OCI-LY7 (cell line): Measurements from ENCODE around the gene CRACDL. TPM values are rescaled to one million over a fixed set of nuclear protein-coding genes. Genes with fewer than 3 reads are reported as not detected.

Experiments used
- BruUV-seq: library from RNA; stranded (reverse); fragments of 400-500 nt; replicated peaks from 2 replicates; lab custom pipeline; 2021; lab: Mats Ljungman, UMichigan
- CTCF ChIA-PET: fragments of 300-600 bp; sonication (Branson Sonifier 250); formaldehyde crosslinking; loops from one replicate; lab custom pipeline; 2022; ENCODE audit warnings: antibody characterized with exemption; ENCODE audit not compliant: unreplicated experiment; lab: Charles Lee
- POLR2A ChIA-PET: fragments of 300-600 bp; sonication (Branson Sonifier 250); formaldehyde crosslinking; loops from one replicate; lab custom pipeline; 2022; ENCODE audit warnings: antibody characterized with exemption; lab: Charles Lee
- DNase-seq: peaks from one replicate; pipeline ENCODE4 v3.0.0-alpha.2; 2015; ENCODE audit warnings: low spot score
- H2AFZ ChIP-seq: fragments of 200-600 bp; sonication (generic), shearing (Covaris generic); 2 replicates; pipeline ENCODE4 v1.6.1; 2014; ENCODE audit warnings: mild to moderate bottlenecking, antibody characterized with exemption, low read length, moderate library complexity
- H3K27ac ChIP-seq: fragments of 200-600 bp; sonication (generic); 2 replicates; pipeline ENCODE4 v1.5.1; 2014; ENCODE audit warnings: mixed run types, low read depth, mild to moderate bottlenecking, moderate library complexity, low read length, inconsistent platforms; ENCODE audit not compliant: poor library complexity, severe bottlenecking
- H3K36me3 ChIP-seq: fragments of 200-600 bp; sonication (generic); 2 replicates; pipeline ENCODE4 v1.6.1; 2014; ENCODE audit warnings: mild to moderate bottlenecking, antibody characterized with exemption, low read length, moderate library complexity, mixed read lengths; ENCODE audit not compliant: insufficient read depth
- H3K4me1 ChIP-seq: fragments of 200-600 bp; sonication (generic); 2 replicates; pipeline ENCODE4 v1.5.1; 2014; ENCODE audit warnings: mild to moderate bottlenecking, low read length; ENCODE audit not compliant: insufficient read depth, poor library complexity, severe bottlenecking
- H3K4me2 ChIP-seq: fragments of 200-600 bp; sonication (generic); 2 replicates; pipeline ENCODE4 v1.6.1; 2014; ENCODE audit warnings: mild to moderate bottlenecking, low read length
- H3K4me3 ChIP-seq: fragments of 200-600 bp; sonication (generic); 2 replicates; pipeline ENCODE4 v1.5.1; 2014; ENCODE audit warnings: mild to moderate bottlenecking, low read depth, low read length; ENCODE audit not compliant: poor library complexity, severe bottlenecking
- H3K79me2 ChIP-seq: fragments of 200-600 bp; sonication (generic); 2 replicates; pipeline ENCODE4 v1.6.1; 2016; ENCODE audit warnings: low read depth, mild to moderate bottlenecking, low read length, moderate library complexity, mixed read lengths; ENCODE audit not compliant: insufficient read depth
- H3K9me2 ChIP-seq: fragments of 200-600 bp; sonication (generic); 2 replicates; pipeline ENCODE4 v1.6.1; 2016; ENCODE audit warnings: mild to moderate bottlenecking, low read length, mixed read lengths; ENCODE audit not compliant: insufficient read depth
- H3K9me3 ChIP-seq: fragments of 200-600 bp; sonication (generic); 2 replicates; pipeline ENCODE4 v1.6.1; 2014; ENCODE audit warnings: mild to moderate bottlenecking, mixed run types, low read length, mixed read lengths
- H4K20me1 ChIP-seq: fragments of 200-600 bp; sonication (generic); 2 replicates; pipeline ENCODE4 v1.6.1; 2014; ENCODE audit warnings: mild to moderate bottlenecking, antibody characterized with exemption, low read length, moderate library complexity, mixed read lengths; ENCODE audit not compliant: insufficient read depth
- EZH2phosphoT487 ChIP-seq: fragments of 200-600 bp; sonication (generic); IDR thresholded peaks from 2 replicates; pipeline ENCODE4 v1.6.1; 2018; ENCODE audit warnings: low read depth, borderline replicate concordance, mild to moderate bottlenecking, mixed run types, antibody characterized with exemption, low read length, moderate library complexity, mixed read lengths
- intact Hi-C: fragments of 100-400 bp; cut with micrococcal nuclease; formaldehyde crosslinking; loops from one replicate; pipeline ENCODE4 v1.10.0; 2022; ENCODE audit not compliant: unreplicated experiment
- total RNA-seq, 2 experiments: library from RNA; depleted of rRNA in 1 of 2; stranded (reverse); fragments of >200 nt in 1 of 2; shearing (Covaris generic) in 1 of 2; gene quantifications; 2 replicates each; pipeline ENCODE4 v1.2.3, GENCODE V29; 2014 to 2022
- TF ChIP-seq, protein P1 (sequence below): fragments of 200-600 bp; sonication (generic); conservative IDR thresholded peaks from 2 replicates; pipeline ENCODE4 v1.5.1; 2014; ENCODE audit warnings: mild to moderate bottlenecking, antibody characterized with exemption, low read length, moderate library complexity, mixed read lengths

Gene CRACDL
- total RNA-seq, 2 experiments from 2014 or later = 0.03 to 0.13 TPM

GRCh38 chr2:98869870-98870269, 66.2 kb downstream of the CRACDL start:
- intact Hi-C loops = no loop called here
- no peak overlapping the region for H3K27ac ChIP-seq
- no peak overlapping the region for H2AFZ ChIP-seq
- BruUV-seq = no TSS peak
- ChIA-PET POLR2A (no interaction called here), CTCF (no interaction called here)
- H3K36me3 ChIP-seq = no peaks in the 10 kb centered on the region
- no peaks in the 10 kb centered on the region for H4K20me1 ChIP-seq
- DNase-seq = no peak
- H3K4me1 ChIP-seq = no peaks in the 10 kb centered on the region
- H3K9me3 ChIP-seq = no peaks in the 10 kb centered on the region
- H3K4me2 ChIP-seq = no peak overlapping the region
- TF ChIP-seq, protein P1, sequence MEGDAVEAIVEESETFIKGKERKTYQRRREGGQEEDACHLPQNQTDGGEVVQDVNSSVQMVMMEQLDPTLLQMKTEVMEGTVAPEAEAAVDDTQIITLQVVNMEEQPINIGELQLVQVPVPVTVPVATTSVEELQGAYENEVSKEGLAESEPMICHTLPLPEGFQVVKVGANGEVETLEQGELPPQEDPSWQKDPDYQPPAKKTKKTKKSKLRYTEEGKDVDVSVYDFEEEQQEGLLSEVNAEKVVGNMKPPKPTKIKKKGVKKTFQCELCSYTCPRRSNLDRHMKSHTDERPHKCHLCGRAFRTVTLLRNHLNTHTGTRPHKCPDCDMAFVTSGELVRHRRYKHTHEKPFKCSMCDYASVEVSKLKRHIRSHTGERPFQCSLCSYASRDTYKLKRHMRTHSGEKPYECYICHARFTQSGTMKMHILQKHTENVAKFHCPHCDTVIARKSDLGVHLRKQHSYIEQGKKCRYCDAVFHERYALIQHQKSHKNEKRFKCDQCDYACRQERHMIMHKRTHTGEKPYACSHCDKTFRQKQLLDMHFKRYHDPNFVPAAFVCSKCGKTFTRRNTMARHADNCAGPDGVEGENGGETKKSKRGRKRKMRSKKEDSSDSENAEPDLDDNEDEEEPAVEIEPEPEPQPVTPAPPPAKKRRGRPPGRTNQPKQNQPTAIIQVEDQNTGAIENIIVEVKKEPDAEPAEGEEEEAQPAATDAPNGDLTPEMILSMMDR = no peak
- no peak for TF ChIP-seq EZH2phosphoT487
- no peak overlapping the region for H3K4me3 ChIP-seq
- no peaks in the 10 kb centered on the region for H3K9me2 ChIP-seq
- no peaks in the 10 kb centered on the region for H3K79me2 ChIP-seq

GRCh38 chr2:98869272-98869641, 66.8 kb downstream of the CRACDL start:
- no peak overlapping the region for H3K27ac ChIP-seq
- no peak overlapping the region for H3K4me3 ChIP-seq
- no peak for DNase-seq
- H4K20me1 ChIP-seq = no peaks in the 10 kb centered on the region
- intact Hi-C loops = no loop called here
- ChIA-PET CTCF (no interaction called here), POLR2A (no interaction called here)
- BruUV-seq = no TSS peak
- no peak for TF ChIP-seq EZH2phosphoT487
- TF ChIP-seq, protein P1 = no peak
- no peaks in the 10 kb centered on the region for H3K36me3 ChIP-seq
- H3K79me2 ChIP-seq = no peaks in the 10 kb centered on the region
- H3K4me1 ChIP-seq = no peaks in the 10 kb centered on the region
- H3K4me2 ChIP-seq = no peak overlapping the region
- H3K9me2 ChIP-seq = no peaks in the 10 kb centered on the region
- H3K9me3 ChIP-seq = no peaks in the 10 kb centered on the region
- H2AFZ ChIP-seq = no peak overlapping the region

- no TSS peak for BruUV-seq
Observed at GRCh38 chr2:98868548-98869271, 67.3 kb downstream of the CRACDL start.

More at GRCh38 chr2:98868548-98869271, 67.3 kb downstream of the CRACDL start:
- no peak overlapping the region for H2AFZ ChIP-seq
- H3K9me3 ChIP-seq = no peaks in the 10 kb centered on the region
- CTCF ChIA-PET = no interaction called here
- no peak overlapping the region for H3K4me3 ChIP-seq
- TF ChIP-seq, protein P1 = no peak
- TF ChIP-seq EZH2phosphoT487 = no peak
- POLR2A ChIA-PET = interaction anchor here (0.8 kb wide), 1 partner anchor 235 kb away, joined by 3 read pairs; no protein-coding TSS in a partner anchor
- no peak overlapping the region for H3K27ac ChIP-seq
- H3K4me2 ChIP-seq = no peak overlapping the region
- H3K36me3 ChIP-seq = no peaks in the 10 kb centered on the region
- no peaks in the 10 kb centered on the region for H4K20me1 ChIP-seq
- intact Hi-C loops = no loop called here
- H3K79me2 ChIP-seq = no peaks in the 10 kb centered on the region
- H3K9me2 ChIP-seq = no peaks in the 10 kb centered on the region
- no peaks in the 10 kb centered on the region for H3K4me1 ChIP-seq
- DNase-seq = no peak
